Nephron progenitor cell (in vitro differentiated cells): ENCODE measurements around the gene CTDSPL.
A peak's percentile ranks its signal among the peaks of the same experiment; 100 is the strongest.

Source experiments
- DNase-seq: peaks from one replicate; pipeline ENCODE4 v3.0.0; 2021
- H3K27ac Mint-ChIP-seq: 2 replicates; pipeline ENCODE4 v1.8.0; 2021; ENCODE audit warnings: mild to moderate bottlenecking, moderate library complexity, mixed read lengths
- H3K27me3 Mint-ChIP-seq: 2 replicates; pipeline ENCODE4 v1.8.0; 2021; ENCODE audit warnings: mild to moderate bottlenecking, low read depth, mixed read lengths; ENCODE audit not compliant: poor library complexity
- H3K36me3 Mint-ChIP-seq: 2 replicates; pipeline ENCODE4 v1.8.0; 2021; ENCODE audit warnings: low read depth, mixed read lengths
- H3K4me1 Mint-ChIP-seq: 2 replicates; pipeline ENCODE4 v1.8.0; 2021; ENCODE audit warnings: mixed read lengths
- H3K4me3 Mint-ChIP-seq: 2 replicates; pipeline ENCODE4 v1.8.0; 2021; ENCODE audit warnings: mild to moderate bottlenecking, moderate library complexity, mixed read lengths
- H3K9me3 Mint-ChIP-seq: 2 replicates; pipeline ENCODE4 v1.8.0; 2021; ENCODE audit warnings: mild to moderate bottlenecking, moderate library complexity, mixed read lengths
- TF ChIP-seq, protein P1 (sequence below): fragments of 200-600 bp; sonication (generic); IDR thresholded peaks from 2 replicates; pipeline ENCODE4 v1.5.0; 2021; ENCODE audit warnings: antibody characterized with exemption

CTDSPL gene

DNA sequence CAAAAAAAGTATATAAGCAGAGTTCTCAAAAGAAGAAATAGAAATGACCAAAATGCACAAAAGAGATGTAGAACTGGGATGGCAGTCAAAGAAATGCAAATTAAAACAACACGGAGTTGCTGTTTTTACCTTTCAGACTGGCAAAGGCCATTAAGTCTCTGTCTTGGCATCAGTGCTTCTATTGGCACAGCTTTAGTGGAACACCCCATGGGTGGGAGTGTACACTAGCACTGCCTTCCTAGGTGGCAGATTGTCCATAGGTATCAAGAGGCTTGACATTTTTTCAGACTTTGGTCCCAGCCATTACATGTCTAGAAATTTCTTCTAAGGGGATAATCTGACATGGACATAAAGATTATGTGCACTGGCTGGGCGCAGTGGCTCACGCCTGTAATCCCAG, 70.8 kb downstream of the CTDSPL start:
- Mint-ChIP-seq H3K36me3 (peaks cover 31% of the 10 kb centered on the region), H3K4me3 (no peak overlapping the region), H3K27me3 (no peaks in the 10 kb centered on the region), H3K9me3 (peaks cover 25% of the 10 kb centered on the region), H3K4me1 (peaks cover 21% of the 10 kb centered on the region), H3K27ac (no peak overlapping the region)
- TF ChIP-seq, protein P1, sequence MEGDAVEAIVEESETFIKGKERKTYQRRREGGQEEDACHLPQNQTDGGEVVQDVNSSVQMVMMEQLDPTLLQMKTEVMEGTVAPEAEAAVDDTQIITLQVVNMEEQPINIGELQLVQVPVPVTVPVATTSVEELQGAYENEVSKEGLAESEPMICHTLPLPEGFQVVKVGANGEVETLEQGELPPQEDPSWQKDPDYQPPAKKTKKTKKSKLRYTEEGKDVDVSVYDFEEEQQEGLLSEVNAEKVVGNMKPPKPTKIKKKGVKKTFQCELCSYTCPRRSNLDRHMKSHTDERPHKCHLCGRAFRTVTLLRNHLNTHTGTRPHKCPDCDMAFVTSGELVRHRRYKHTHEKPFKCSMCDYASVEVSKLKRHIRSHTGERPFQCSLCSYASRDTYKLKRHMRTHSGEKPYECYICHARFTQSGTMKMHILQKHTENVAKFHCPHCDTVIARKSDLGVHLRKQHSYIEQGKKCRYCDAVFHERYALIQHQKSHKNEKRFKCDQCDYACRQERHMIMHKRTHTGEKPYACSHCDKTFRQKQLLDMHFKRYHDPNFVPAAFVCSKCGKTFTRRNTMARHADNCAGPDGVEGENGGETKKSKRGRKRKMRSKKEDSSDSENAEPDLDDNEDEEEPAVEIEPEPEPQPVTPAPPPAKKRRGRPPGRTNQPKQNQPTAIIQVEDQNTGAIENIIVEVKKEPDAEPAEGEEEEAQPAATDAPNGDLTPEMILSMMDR, result no peak
- DNase-seq, result no peak

DNA sequence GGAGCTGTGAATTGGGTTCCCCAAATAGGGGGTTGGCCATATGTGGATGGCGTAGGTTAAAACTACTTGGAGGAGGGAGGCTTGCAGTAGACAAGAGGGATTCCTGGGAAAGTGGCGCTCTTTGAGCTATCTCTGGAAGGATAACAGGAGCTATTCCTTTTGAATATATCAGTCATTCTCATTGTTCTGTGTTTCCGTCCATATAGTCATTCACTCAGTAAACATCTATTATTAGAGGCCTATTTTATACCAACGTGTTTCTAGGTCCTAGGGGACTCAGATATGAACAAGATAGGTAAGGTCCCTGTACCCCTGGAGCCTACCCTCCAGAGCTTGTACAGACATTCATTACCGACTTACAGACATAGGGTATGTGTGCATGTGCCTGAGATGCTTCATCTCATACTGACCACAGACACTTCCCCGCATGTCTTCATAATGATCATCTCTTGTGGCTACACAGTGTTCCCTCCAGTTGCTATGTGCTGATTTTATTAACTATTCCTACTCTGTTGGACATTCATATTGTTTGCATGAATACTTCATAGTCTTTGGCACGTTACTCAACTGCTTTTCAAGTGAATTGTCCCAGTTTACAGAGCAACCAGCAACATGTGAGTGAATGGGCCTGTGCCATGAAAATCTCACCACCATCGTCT, 73.1 kb downstream of the CTDSPL start:
- Mint-ChIP-seq H3K36me3 (peaks cover 10% of the 10 kb centered on the region), H3K27me3 (no peaks in the 10 kb centered on the region), H3K4me3 (no peak overlapping the region), H3K27ac (peak overlapping the region; percentile 39), H3K9me3 (peaks cover 9% of the 10 kb centered on the region), H3K4me1 (peaks cover 21% of the 10 kb centered on the region)
- DNase-seq, result no peak
- TF ChIP-seq, protein P1, result no peak

DNA sequence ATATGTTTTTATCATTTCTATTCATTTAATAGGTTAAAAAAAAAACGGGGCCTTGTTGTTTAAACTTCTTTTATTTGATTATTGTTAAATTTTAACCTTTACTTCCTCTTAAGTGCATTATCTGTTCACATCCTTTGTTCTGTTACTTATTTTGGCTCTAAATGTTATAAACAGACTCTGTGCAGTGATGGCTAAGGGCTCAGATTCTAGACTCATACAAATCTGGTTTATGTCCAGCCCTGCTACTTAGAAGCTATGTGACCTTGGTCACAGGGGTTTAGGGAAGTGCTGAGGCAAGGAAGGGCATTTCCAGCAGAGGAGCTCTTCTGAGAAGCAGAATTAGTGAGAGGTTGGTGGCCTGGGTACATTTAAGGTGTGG, 73.6 kb downstream of the CTDSPL start:
- H3K4me3 Mint-ChIP-seq, result no peak overlapping the region
- peaks cover 7% of the 10 kb centered on the region for H3K36me3 Mint-ChIP-seq
- TF ChIP-seq, protein P1, result no peak
- peak overlapping the region; percentile 44 for H3K27ac Mint-ChIP-seq
- no peaks in the 10 kb centered on the region for H3K27me3 Mint-ChIP-seq
- no peak for DNase-seq
- peaks cover 8% of the 10 kb centered on the region for H3K9me3 Mint-ChIP-seq
- H3K4me1 Mint-ChIP-seq, result peaks cover 21% of the 10 kb centered on the region

DNA sequence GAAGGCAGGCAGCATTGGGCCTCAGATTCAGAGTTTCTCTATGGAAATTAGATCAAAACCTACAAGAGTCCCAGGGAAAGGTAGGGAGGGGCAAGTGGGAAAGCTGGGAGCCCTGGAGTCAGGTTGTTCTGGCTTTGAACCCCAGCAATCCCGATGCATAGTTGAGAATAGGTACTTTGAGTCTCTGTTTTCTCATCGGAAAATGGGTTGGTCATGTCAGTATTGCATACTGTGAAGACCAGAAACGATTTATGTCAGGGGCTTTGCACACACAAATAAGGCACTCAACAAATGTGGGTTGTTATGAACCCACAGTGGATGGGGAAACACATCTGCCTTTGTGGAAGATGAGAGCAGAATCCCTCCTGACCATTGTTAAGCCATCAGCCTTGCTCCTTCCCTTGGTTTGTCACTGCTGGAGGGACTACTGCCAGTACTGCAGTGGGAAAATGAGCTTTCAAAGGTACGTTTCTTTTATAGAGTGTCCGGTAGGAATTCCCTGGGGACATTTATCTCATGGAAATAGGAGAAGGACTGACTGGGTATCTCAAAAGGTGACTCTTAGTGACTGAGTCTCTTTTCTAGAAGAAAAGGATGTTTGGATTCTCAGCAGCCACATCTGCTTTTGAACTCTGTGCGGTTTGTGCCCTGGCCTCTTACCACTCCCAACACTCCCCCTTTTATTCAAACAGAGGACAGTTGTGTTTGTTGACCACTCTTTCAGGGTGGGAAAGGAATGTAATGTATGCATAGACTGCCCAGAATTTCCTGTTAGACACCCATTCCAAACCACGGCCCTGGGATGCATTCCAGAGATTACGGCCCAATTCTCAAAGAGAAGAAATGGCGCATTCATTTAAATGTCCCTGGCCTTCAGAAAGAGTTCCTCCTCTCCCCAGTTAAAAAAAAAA, 74.3 kb downstream of the CTDSPL start:
- Mint-ChIP-seq H3K27ac (peak overlapping the region; percentile 44), H3K36me3 (peaks cover under 1% of the 10 kb centered on the region), H3K4me3 (no peak overlapping the region), H3K4me1 (peaks cover 21% of the 10 kb centered on the region), H3K9me3 (peaks cover under 1% of the 10 kb centered on the region), H3K27me3 (no peaks in the 10 kb centered on the region)
- TF ChIP-seq, protein P1, result no peak
- no peak for DNase-seq

DNA sequence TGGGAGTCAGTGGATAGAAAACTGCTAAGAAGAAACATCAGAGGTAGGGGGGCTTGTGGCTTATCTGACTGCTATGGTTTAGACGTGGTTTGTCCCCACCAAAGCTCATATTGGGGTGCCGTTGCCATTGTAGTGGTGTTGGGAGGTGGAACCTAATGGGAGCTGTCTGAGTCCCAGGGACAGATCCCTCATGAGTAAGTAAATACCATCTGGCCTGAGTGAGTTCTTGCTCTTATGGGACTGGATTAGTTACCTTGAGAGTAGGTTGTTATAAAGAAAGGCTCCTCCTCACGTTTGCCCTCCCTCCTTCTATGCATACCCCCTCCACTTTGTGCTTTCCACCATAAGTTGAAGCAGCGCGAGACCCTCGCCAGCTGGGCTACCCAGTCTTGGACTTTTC, 75.5 kb downstream of the CTDSPL start:
- TF ChIP-seq, protein P1, result no peak
- peaks cover 21% of the 10 kb centered on the region for H3K4me1 Mint-ChIP-seq
- no peaks in the 10 kb centered on the region for H3K36me3 Mint-ChIP-seq
- H3K9me3 Mint-ChIP-seq, result no peaks in the 10 kb centered on the region
- no peak overlapping the region for H3K4me3 Mint-ChIP-seq
- no peak overlapping the region for H3K27ac Mint-ChIP-seq
- DNase-seq, result no peak
- no peaks in the 10 kb centered on the region for H3K27me3 Mint-ChIP-seq
